ENCODE results near the gene CAMK2D.

Gene CAMK2D

DNA sequence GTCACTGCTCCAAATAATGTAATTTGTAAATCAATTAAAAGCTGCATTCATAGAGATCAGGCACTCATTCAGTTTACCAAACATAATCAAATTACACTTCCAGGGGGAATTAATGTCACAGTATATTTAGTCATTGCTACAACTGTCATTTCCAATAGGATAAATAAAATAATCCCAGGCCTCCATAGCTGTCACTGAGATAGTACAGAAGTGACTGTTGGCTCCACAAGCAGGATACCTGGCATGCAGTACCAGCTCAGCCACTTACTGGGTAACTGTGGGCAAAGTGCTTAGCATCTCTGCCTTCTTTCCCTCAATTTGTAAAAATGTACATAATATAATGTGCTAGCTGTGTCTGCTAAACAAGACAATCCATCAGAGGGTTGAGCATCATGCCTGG, 128.1 kb downstream of the CAMK2D start:
- no peak overlapping the region for H3K4me3 ChIP-seq (ENCODE audit: low read length)
- DNase-seq (ENCODE audit: low read depth): no peak
- no peak for TF ChIP-seq CTCF (IDR thresholded peaks at IDR 0.05; ENCODE audit: insufficient read depth, low read depth, low read length, missing control alignments)

DNA sequence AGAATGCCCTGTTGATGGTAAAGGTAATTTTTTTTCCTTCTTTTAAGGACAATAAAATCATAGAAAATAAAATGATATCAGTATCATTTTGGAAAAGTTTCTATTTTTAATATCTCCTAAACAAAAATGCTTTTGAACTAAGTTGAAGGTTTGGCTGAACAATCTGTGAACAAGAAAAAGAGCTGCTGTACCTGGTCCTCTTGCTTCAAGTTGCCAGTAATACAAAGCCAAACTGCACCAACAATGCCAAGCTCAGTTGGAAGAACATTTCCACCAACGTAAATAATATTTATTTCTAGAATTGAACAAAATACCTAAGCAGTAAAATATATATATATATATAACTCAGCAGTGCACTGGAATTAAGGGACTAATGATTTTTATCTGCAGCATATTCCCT, 132.8 kb downstream of the CAMK2D start:
- no peak overlapping the region for H3K4me3 ChIP-seq (ENCODE audit: low read length)
- no peak for TF ChIP-seq CTCF (IDR thresholded peaks at IDR 0.05; ENCODE audit: insufficient read depth, low read depth, low read length, missing control alignments)
- no peak for DNase-seq (ENCODE audit: low read depth)

DNA sequence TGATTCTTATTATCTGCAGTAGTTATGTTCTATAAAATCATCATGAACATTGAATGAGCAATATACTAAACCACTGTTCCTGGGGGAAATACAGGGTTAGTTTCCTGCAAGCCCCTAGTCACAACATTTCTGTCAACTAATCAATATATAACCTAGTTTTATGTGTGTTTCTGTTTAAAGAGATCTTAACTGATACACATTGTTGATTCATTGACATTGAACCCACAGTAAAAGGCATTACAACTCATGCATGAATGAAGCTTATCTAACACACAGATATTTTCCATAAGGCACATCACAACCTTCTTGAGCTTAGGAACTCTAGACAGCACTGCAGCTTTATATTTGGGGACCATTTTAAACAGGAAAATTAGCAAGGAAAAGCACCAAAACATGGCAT, 134.2 kb downstream of the CAMK2D start:
- TF ChIP-seq CTCF (IDR thresholded peaks at IDR 0.05; ENCODE audit: insufficient read depth, low read depth, low read length, missing control alignments): no peak
- no peak overlapping the region for H3K4me3 ChIP-seq (ENCODE audit: low read length)
- DNase-seq (ENCODE audit: low read depth): no peak

DNA sequence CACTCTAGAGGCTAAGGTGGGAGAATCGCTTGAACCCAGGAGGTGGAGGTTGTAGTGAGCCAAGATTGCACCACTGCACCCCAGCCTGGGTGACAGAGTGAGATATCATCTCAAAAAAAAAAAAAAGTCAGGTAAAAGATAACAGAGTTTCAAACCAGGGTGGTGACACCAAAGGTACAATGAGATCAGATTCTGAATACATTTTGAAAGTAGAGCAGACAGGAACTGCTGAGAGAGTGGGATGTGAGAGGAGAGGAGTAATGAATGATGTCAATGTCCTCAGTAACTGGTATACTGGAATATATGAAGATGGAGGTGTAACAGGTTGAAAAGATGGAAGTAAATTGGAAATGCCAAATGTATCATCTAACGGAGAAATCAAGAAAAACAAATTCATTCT, 135.6 kb downstream of the CAMK2D start:
- no peak overlapping the region for H3K4me3 ChIP-seq (ENCODE audit: low read length)
- no peak for DNase-seq (ENCODE audit: low read depth)
- no peak for TF ChIP-seq CTCF (IDR thresholded peaks at IDR 0.05; ENCODE audit: insufficient read depth, low read depth, low read length, missing control alignments)

DNA sequence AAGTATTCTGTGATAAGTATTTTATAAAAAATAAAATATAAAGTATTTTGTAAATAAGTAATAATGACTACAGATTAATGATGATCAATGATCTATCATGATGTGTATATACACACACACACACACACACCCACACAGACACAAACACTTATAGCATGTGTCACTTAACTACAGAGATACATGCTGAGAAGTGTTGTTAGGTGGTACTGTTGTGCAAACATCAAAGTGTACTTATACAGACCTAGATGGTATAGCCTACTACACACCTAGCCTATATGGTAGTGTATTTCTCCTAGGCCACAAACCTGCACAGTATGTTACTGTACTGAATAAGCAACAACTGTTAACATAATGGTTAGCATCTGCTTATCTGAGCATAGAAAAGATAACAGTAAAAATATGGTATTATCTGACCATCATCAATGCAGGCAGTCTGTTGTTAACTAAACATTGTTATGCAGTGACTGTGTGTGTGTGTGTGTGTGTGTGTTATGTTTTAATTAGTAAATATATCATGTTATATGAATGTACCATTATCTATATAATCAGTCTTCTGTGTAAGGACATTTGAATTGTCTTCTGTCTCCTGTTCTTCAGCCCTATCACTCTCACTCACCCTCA, 138.2 kb downstream of the CAMK2D start:
- DNase-seq (ENCODE audit: low read depth): no peak
- TF ChIP-seq CTCF (IDR thresholded peaks at IDR 0.05; ENCODE audit: insufficient read depth, low read depth, low read length, missing control alignments): no peak
- H3K4me3 ChIP-seq (ENCODE audit: low read length): no peak overlapping the region

DNA sequence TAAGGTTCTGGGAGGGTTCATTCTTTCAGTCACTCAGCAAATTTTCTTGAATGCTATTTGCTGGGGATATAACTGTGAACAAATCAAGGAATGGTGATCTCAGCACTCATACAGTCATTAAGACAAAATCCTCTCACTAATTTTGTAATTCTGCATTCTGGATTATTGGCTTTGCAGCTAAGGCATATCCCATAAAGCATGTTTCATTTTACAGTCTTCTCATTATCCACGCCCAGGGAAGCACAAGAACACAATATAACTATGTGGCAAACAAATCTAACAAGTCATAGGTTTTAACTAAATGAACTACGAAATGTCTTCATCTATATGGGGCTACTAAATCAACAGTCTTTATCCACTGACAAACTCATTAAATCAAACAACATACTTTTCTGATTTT, 139.9 kb downstream of the CAMK2D start:
- DNase-seq (ENCODE audit: low read depth): no peak
- no peak overlapping the region for H3K4me3 ChIP-seq (ENCODE audit: low read length)
- TF ChIP-seq CTCF (IDR thresholded peaks at IDR 0.05; ENCODE audit: insufficient read depth, low read depth, low read length, missing control alignments): no peak

GRCh38 chr4:113620032-113620431, 141.5 kb downstream of the CAMK2D start:
- no peak for DNase-seq (ENCODE audit: low read depth)
- no peak for TF ChIP-seq CTCF (IDR thresholded peaks at IDR 0.05; ENCODE audit: insufficient read depth, low read depth, low read length, missing control alignments)
- H3K4me3 ChIP-seq (ENCODE audit: low read length): no peak overlapping the region

All from epithelial cell of esophagus (primary cell).